ENCODE results near the gene MAD2L2.

The MAD2L2 gene

GRCh38 chr1:11659748-11660147, 21.2 kb downstream of the MAD2L2 start:
- Histone ChIP-seq H3K27me3 (ENCODE audit: low read length) (no peaks in the 10 kb centered on the region), H3K27ac (ENCODE audit: low read depth, low read length) (no peak overlapping the region), H2AFZ (ENCODE audit: low read depth, low read length, severe bottlenecking) (no peak overlapping the region), H3K4me3 (ENCODE audit: insufficient read depth, low read length, poor library complexity, severe bottlenecking) (no peak overlapping the region), H3K9ac (ENCODE audit: low read length) (no peak overlapping the region), H3K9me2 (replicated peaks; ENCODE audit: insufficient read depth, low read length) (no peaks in the 10 kb centered on the region), H3K4me2 (ENCODE audit: low read depth, low read length, poor library complexity, severe bottlenecking) (no peak overlapping the region), H3K79me2 (ENCODE audit: insufficient read depth, low read length) (no peaks in the 10 kb centered on the region), H3K9me3 (ENCODE audit: insufficient read depth, low read length) (no peaks in the 10 kb centered on the region), H4K20me1 (ENCODE audit: low read depth, low read length) (no peaks in the 10 kb centered on the region), H3F3A (ENCODE audit: insufficient read depth) (no peaks in the 10 kb centered on the region), H3K36me3 (ENCODE audit: low read length) (no peaks in the 10 kb centered on the region)
- TF ChIP-seq EZH2phosphoT487 (conservative IDR thresholded peaks at IDR 0.05; ENCODE audit: low read length) (no peak), CTCF (IDR thresholded peaks at IDR 0.05; ENCODE audit: insufficient read depth, low read length, poor library complexity, severe bottlenecking) (no peak)

GRCh38 chr1:11658542-11658941, 22.4 kb downstream of the MAD2L2 start:
- TF ChIP-seq CTCF (IDR thresholded peaks at IDR 0.05; ENCODE audit: insufficient read depth, low read length, poor library complexity, severe bottlenecking) (no peak), EZH2phosphoT487 (conservative IDR thresholded peaks at IDR 0.05; ENCODE audit: low read length) (no peak)
- Histone ChIP-seq H2AFZ (ENCODE audit: low read depth, low read length, severe bottlenecking) (no peak overlapping the region), H3K9ac (ENCODE audit: low read length) (no peak overlapping the region), H3F3A (ENCODE audit: insufficient read depth) (no peaks in the 10 kb centered on the region), H4K20me1 (ENCODE audit: low read depth, low read length) (no peaks in the 10 kb centered on the region), H3K9me3 (ENCODE audit: insufficient read depth, low read length) (no peaks in the 10 kb centered on the region), H3K79me2 (ENCODE audit: insufficient read depth, low read length) (no peaks in the 10 kb centered on the region), H3K4me2 (ENCODE audit: low read depth, low read length, poor library complexity, severe bottlenecking) (no peak overlapping the region), H3K27ac (ENCODE audit: low read depth, low read length) (no peak overlapping the region), H3K36me3 (ENCODE audit: low read length) (no peaks in the 10 kb centered on the region), H3K9me2 (replicated peaks; ENCODE audit: insufficient read depth, low read length) (no peaks in the 10 kb centered on the region), H3K27me3 (ENCODE audit: low read length) (no peaks in the 10 kb centered on the region), H3K4me3 (ENCODE audit: insufficient read depth, low read length, poor library complexity, severe bottlenecking) (no peak overlapping the region)

GRCh38 chr1:11657654-11658053, 23.3 kb downstream of the MAD2L2 start:
- Histone ChIP-seq H3K4me3 (ENCODE audit: insufficient read depth, low read length, poor library complexity, severe bottlenecking) (no peak overlapping the region), H2AFZ (ENCODE audit: low read depth, low read length, severe bottlenecking) (no peak overlapping the region), H3K27me3 (ENCODE audit: low read length) (no peaks in the 10 kb centered on the region), H3K79me2 (ENCODE audit: insufficient read depth, low read length) (no peaks in the 10 kb centered on the region), H3K36me3 (ENCODE audit: low read length) (no peaks in the 10 kb centered on the region), H3K4me2 (ENCODE audit: low read depth, low read length, poor library complexity, severe bottlenecking) (no peak overlapping the region), H3F3A (ENCODE audit: insufficient read depth) (no peaks in the 10 kb centered on the region), H4K20me1 (ENCODE audit: low read depth, low read length) (no peaks in the 10 kb centered on the region), H3K27ac (ENCODE audit: low read depth, low read length) (no peak overlapping the region), H3K9me3 (ENCODE audit: insufficient read depth, low read length) (no peaks in the 10 kb centered on the region), H3K9ac (ENCODE audit: low read length) (no peak overlapping the region), H3K9me2 (replicated peaks; ENCODE audit: insufficient read depth, low read length) (no peaks in the 10 kb centered on the region)
- TF ChIP-seq EZH2phosphoT487 (conservative IDR thresholded peaks at IDR 0.05; ENCODE audit: low read length) (no peak), CTCF (IDR thresholded peaks at IDR 0.05; ENCODE audit: insufficient read depth, low read length, poor library complexity, severe bottlenecking) (no peak)
